Erythroblast (primary cell): Measurements from ENCODE around the gene SLC17A4.

Experiments used
- GATA1 ChIP-seq: IDR thresholded peaks from 2 replicates; pipeline ENCODE4 v1.6.1; 2011; ENCODE audit warnings: low read depth, mild to moderate bottlenecking, control low read depth, low read length, moderate library complexity
- POLR2A ChIP-seq: IDR thresholded peaks from 2 replicates; pipeline ENCODE4 v1.6.1; 2011; ENCODE audit warnings: mild to moderate bottlenecking, low read length

DNA sequence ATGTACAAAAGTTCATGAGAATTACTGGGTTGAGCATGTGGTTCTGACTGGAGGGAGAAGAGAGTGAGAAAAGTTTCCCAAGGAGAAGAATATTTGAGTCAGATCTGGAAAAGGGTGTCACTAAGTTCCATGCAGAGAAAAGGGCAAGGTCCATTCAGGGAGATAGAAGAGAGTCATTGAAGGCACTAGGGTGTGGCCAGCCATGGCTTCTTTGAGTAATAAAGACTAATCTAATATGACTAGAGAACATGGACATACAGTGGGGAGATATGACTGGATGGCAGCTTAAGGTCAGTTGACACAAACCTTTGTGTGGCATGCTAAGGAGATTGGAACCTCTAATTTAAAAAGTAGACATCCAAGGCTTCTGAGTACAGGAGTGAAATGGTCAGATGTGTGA is 10.7 kb upstream of the SLC17A4 start:
- TF ChIP-seq POLR2A (no peak), GATA1 (no peak)
